OCI-LY1 (cell line): ENCODE results near the gene DACH1.

Experiments used
- H2AFZ ChIP-seq: fragments of 200-600 bp; sonication (generic), shearing (Covaris generic); 2 replicates; pipeline ENCODE4 v1.6.0; 2014; ENCODE audit warnings: antibody characterized with exemption, mild to moderate bottlenecking, low read length
- H3F3A ChIP-seq: fragments of 200-600 bp; sonication (generic), shearing (Covaris generic); 2 replicates; pipeline ENCODE4 v1.6.0; 2014; ENCODE audit warnings: mild to moderate bottlenecking, antibody characterized with exemption, low read length, moderate library complexity; ENCODE audit not compliant: insufficient read depth
- H3K27ac ChIP-seq: fragments of 200-600 bp; sonication (generic); 2 replicates; pipeline ENCODE4 v1.5.1; 2014; ENCODE audit warnings: low read length, mixed run types, mild to moderate bottlenecking, low read depth; ENCODE audit not compliant: poor library complexity, severe bottlenecking
- H3K27me3 ChIP-seq: fragments of 200-600 bp; sonication (generic); 2 replicates; pipeline ENCODE4 v1.6.0; 2014; ENCODE audit warnings: antibody characterized with exemption, mild to moderate bottlenecking, low read length, moderate library complexity; ENCODE audit not compliant: insufficient read depth
- H3K36me3 ChIP-seq: fragments of 200-600 bp; sonication (generic); 2 replicates; pipeline ENCODE4 v1.6.1; 2014; ENCODE audit warnings: mild to moderate bottlenecking, antibody characterized with exemption, low read length, moderate library complexity, mixed read lengths; ENCODE audit not compliant: insufficient read depth
- H3K4me1 ChIP-seq: fragments of 200-600 bp; sonication (generic); 2 replicates; pipeline ENCODE4 v1.5.1; 2014; ENCODE audit warnings: mild to moderate bottlenecking, low read length, moderate library complexity; ENCODE audit not compliant: insufficient read depth, severe bottlenecking
- H3K4me2 ChIP-seq: fragments of 200-600 bp; sonication (generic), shearing (Covaris generic); 2 replicates; pipeline ENCODE4 v1.6.1; 2014; ENCODE audit warnings: low read length
- H3K4me3 ChIP-seq: fragments of 200-600 bp; sonication (generic); 2 replicates; pipeline ENCODE4 v1.5.1; 2014; ENCODE audit warnings: low read length, low read depth, mild to moderate bottlenecking, mixed read lengths; ENCODE audit not compliant: poor library complexity, severe bottlenecking
- H3K79me2 ChIP-seq: fragments of 200-600 bp; shearing (Covaris generic); 2 replicates; pipeline ENCODE4 v1.6.1; 2016; ENCODE audit warnings: mixed run types, low read length, mixed read lengths; ENCODE audit not compliant: insufficient read depth
- H3K9ac ChIP-seq: fragments of 200-600 bp; sonication (generic), shearing (Covaris generic); 2 replicates; pipeline ENCODE4 v1.6.1; 2014; ENCODE audit warnings: mild to moderate bottlenecking, low read length, mixed read lengths
- H3K9me2 ChIP-seq: fragments of 200-600 bp; sonication (generic), shearing (Covaris generic); 2 replicates; pipeline ENCODE4 v1.6.1; 2014; ENCODE audit warnings: low read depth, mild to moderate bottlenecking, low read length, mixed read lengths
- H3K9me3 ChIP-seq: fragments of 200-600 bp; shearing (Covaris generic); 2 replicates; pipeline ENCODE4 v1.6.1; 2014; ENCODE audit warnings: low read length, mixed read lengths
- H4K20me1 ChIP-seq: fragments of 200-600 bp; sonication (generic), shearing (Covaris generic); 2 replicates; pipeline ENCODE4 v1.6.0; 2016; ENCODE audit warnings: mild to moderate bottlenecking, low read length; ENCODE audit not compliant: insufficient read depth
- CTCF ChIP-seq: fragments of 200-600 bp; sonication (generic), shearing (Covaris generic); IDR thresholded peaks from 2 replicates; pipeline ENCODE4 v1.5.1; 2017; ENCODE audit warnings: mild to moderate bottlenecking, antibody characterized with exemption, low read length, moderate library complexity, mixed read lengths
- EZH2 ChIP-seq: fragments of 200-600 bp; sonication (generic), shearing (Covaris generic); IDR thresholded peaks from 2 replicates; pipeline ENCODE4 v1.8.0; 2017; ENCODE audit warnings: borderline replicate concordance, mixed run types, mild to moderate bottlenecking, antibody characterized with exemption, low read length, moderate library complexity, mixed read lengths

The DACH1 gene

GRCh38 chr13:71864986-71865873 lies 1.8 kb downstream of the DACH1 start:
- Histone ChIP-seq H3K36me3 (no peaks in the 10 kb centered on the region), H3K9me3 (no peaks in the 10 kb centered on the region), H3F3A (no peaks in the 10 kb centered on the region), H3K27ac (no peak overlapping the region), H3K4me1 (no peaks in the 10 kb centered on the region), H3K9ac (no peak overlapping the region), H4K20me1 (no peaks in the 10 kb centered on the region), H3K27me3 (no peaks in the 10 kb centered on the region), H3K4me2 (no peak overlapping the region), H3K4me3 (no peak overlapping the region), H3K79me2 (no peaks in the 10 kb centered on the region), H2AFZ (no peak overlapping the region), H3K9me2 (no peaks in the 10 kb centered on the region)
- TF ChIP-seq EZH2 (no peak), CTCF (no peak)

GRCh38 chr13:71864094-71864985 lies 2.7 kb downstream of the DACH1 start:
- H3K27ac ChIP-seq: no peak overlapping the region
- no peak for TF ChIP-seq CTCF
- no peak for TF ChIP-seq EZH2
- H3K27me3 ChIP-seq: no peaks in the 10 kb centered on the region
- H3K79me2 ChIP-seq: no peaks in the 10 kb centered on the region
- H2AFZ ChIP-seq: no peak overlapping the region
- H4K20me1 ChIP-seq: no peaks in the 10 kb centered on the region
- H3K4me2 ChIP-seq: no peak overlapping the region
- no peak overlapping the region for H3K4me3 ChIP-seq
- H3F3A ChIP-seq: no peaks in the 10 kb centered on the region
- no peaks in the 10 kb centered on the region for H3K4me1 ChIP-seq
- H3K9me2 ChIP-seq: no peaks in the 10 kb centered on the region
- no peaks in the 10 kb centered on the region for H3K9me3 ChIP-seq
- H3K36me3 ChIP-seq: no peaks in the 10 kb centered on the region
- H3K9ac ChIP-seq: no peak overlapping the region

- Histone ChIP-seq H3K79me2 (no peaks in the 10 kb centered on the region), H4K20me1 (no peaks in the 10 kb centered on the region), H3K27me3 (no peaks in the 10 kb centered on the region), H3K4me2 (no peak overlapping the region), H3K9ac (no peak overlapping the region), H2AFZ (no peak overlapping the region), H3K4me1 (no peaks in the 10 kb centered on the region), H3K36me3 (no peaks in the 10 kb centered on the region), H3F3A (no peaks in the 10 kb centered on the region), H3K9me3 (no peaks in the 10 kb centered on the region), H3K4me3 (no peak overlapping the region), H3K9me2 (no peaks in the 10 kb centered on the region), H3K27ac (no peak overlapping the region)
- no peak for TF ChIP-seq CTCF
- TF ChIP-seq EZH2: no peak
These were observed 3.6 kb downstream of the DACH1 start for GRCh38 chr13:71863254-71863865.
